HFF-Myc (cell line): ENCODE data around the gene SS18L1.

Experiments used
- DNase-seq: peaks from one replicate; pipeline ENCODE4 v3.0.0-alpha.2; 2011; ENCODE audit warnings: low read depth; ENCODE audit errors: extremely low read depth
- H3K4me3 ChIP-seq: replicated peaks from 2 replicates; pipeline ENCODE4 v1.5.1; 2011; ENCODE audit warnings: low read depth, mild to moderate bottlenecking, control low read depth, low read length
- CTCF ChIP-seq: IDR thresholded peaks from 2 replicates; pipeline ENCODE4 v1.5.1; 2012; ENCODE audit warnings: mild to moderate bottlenecking, low read depth, low read length, control low read depth; ENCODE audit errors: missing control alignments

SS18L1 gene

GRCh38 chr20:62120990-62121775, 22.4 kb upstream of the SS18L1 start:
- no peak for DNase-seq
- H3K4me3 ChIP-seq: peak overlapping the region; percentile 55
- TF ChIP-seq CTCF: no peak

GRCh38 chr20:62121776-62122653, 21.6 kb upstream of the SS18L1 start, which contains the start of gene LSM14B:
Gene LSM14B (plus strand): TSS chr20:62122475. CDS start chr20:62122667, 192 bp downstream.
- H3K4me3 ChIP-seq: peak within 1 kb of the TSS; percentile 64
- DNase-seq: peak; percentile 75
- no peak for TF ChIP-seq CTCF

GRCh38 chr20:62122654-62123449, 20.7 kb upstream of the SS18L1 start:
- peak overlapping the region; percentile 64 for H3K4me3 ChIP-seq
- no peak for DNase-seq

GRCh38 chr20:62123450-62124118, 20.0 kb upstream of the SS18L1 start:
- DNase-seq: no peak
- TF ChIP-seq CTCF: no peak
- H3K4me3 ChIP-seq: peak overlapping the region; percentile 64

More at GRCh38 chr20:62122654-62123449, 20.7 kb upstream of the SS18L1 start:
- no peak for TF ChIP-seq CTCF

- DNase-seq: no peak
- no peak for TF ChIP-seq CTCF
- no peak overlapping the region for H3K4me3 ChIP-seq
Measured at GRCh38 chr20:62126141-62126540, 17.4 kb upstream of the SS18L1 start.

- H3K4me3 ChIP-seq: no peak overlapping the region
- no peak for TF ChIP-seq CTCF
- no peak for DNase-seq
Measured at GRCh38 chr20:62127799-62128198, 15.8 kb upstream of the SS18L1 start.
